HepG2 (cell line): Measurements from ENCODE around the gene POLDIP3. TPM values are rescaled to one million over a fixed set of nuclear protein-coding genes. Genes with fewer than 3 reads are reported as not detected.

Experiments
- BHLHE40 ChIP-seq: IDR thresholded peaks from 2 replicates; pipeline ENCODE4 v1.6.1; 2011; ENCODE audit warnings: low read length, improper control_type of control experiment
- CBX5 ChIP-seq: sonication (generic); formaldehyde crosslinking; IDR thresholded peaks from 2 replicates; pipeline ENCODE4 v1.4.0; 2020; ENCODE audit warnings: missing genetic modification reagents, borderline replicate concordance
- HNRNPL ChIP-seq: fragments of 200-400 bp; formaldehyde crosslinking; IDR thresholded peaks from 2 replicates; pipeline ENCODE4 v1.6.1; 2017; ENCODE audit warnings: mild to moderate bottlenecking, low read depth, low read length
- KLF12 ChIP-seq: sonication (generic); formaldehyde crosslinking; IDR thresholded peaks from 2 replicates; pipeline ENCODE4 v1.4.0; 2020; ENCODE audit warnings: missing genetic modification reagents, borderline replicate concordance
- MAX ChIP-seq: IDR thresholded peaks from 2 replicates; pipeline ENCODE4 v1.6.1; 2012; ENCODE audit warnings: inconsistent platforms
- NFKB2 ChIP-seq: sonication (generic); formaldehyde crosslinking; IDR thresholded peaks from 2 replicates; pipeline ENCODE4 v1.4.0; 2020; ENCODE audit warnings: missing genetic modification reagents, borderline replicate concordance
- NR1H2 ChIP-seq: sonication (generic); formaldehyde crosslinking; IDR thresholded peaks from 2 replicates; pipeline ENCODE4 v1.8.1; 2022; ENCODE audit warnings: low read depth, missing genetic modification reagents, borderline replicate concordance
- RORA ChIP-seq: sonication (generic); formaldehyde crosslinking; IDR thresholded peaks from 2 replicates; pipeline ENCODE4 v1.5.0; 2020; ENCODE audit warnings: mild to moderate bottlenecking, missing genetic modification reagents, moderate library complexity
- SNRNP70 ChIP-seq: fragments of 200-400 bp; formaldehyde crosslinking; IDR thresholded peaks from 2 replicates; pipeline ENCODE4 v1.6.1; 2017; ENCODE audit warnings: mild to moderate bottlenecking, low read depth, low read length, moderate library complexity
- SRY ChIP-seq: sonication (generic); formaldehyde crosslinking; IDR thresholded peaks from 2 replicates; pipeline ENCODE4 v1.8.0; 2022; ENCODE audit warnings: mild to moderate bottlenecking, missing genetic modification reagents
- TOPORS ChIP-seq: sonication (generic); formaldehyde crosslinking; IDR thresholded peaks from 2 replicates; pipeline ENCODE4 v1.8.0; 2023; ENCODE audit warnings: mild to moderate bottlenecking, missing genetic modification reagents
- ZBTB10 ChIP-seq: sonication (generic); formaldehyde crosslinking; IDR thresholded peaks from 2 replicates; pipeline ENCODE4 v1.4.0; 2020; ENCODE audit warnings: missing genetic modification reagents, borderline replicate concordance
- ZBTB34 ChIP-seq: sonication (generic); formaldehyde crosslinking; IDR thresholded peaks from 2 replicates; pipeline ENCODE4 v1.8.0; 2022; ENCODE audit warnings: mild to moderate bottlenecking, missing genetic modification reagents
- ZFP36L2 ChIP-seq: sonication (generic); formaldehyde crosslinking; IDR thresholded peaks from 2 replicates; pipeline ENCODE4 v1.4.0; 2020; ENCODE audit warnings: missing genetic modification reagents
- ZMYM3 ChIP-seq: sonication (generic); formaldehyde crosslinking; IDR thresholded peaks from 2 replicates; pipeline ENCODE4 v1.5.1; 2020; ENCODE audit warnings: mild to moderate bottlenecking, missing genetic modification reagents
- ZNF124 ChIP-seq: sonication (generic); formaldehyde crosslinking; IDR thresholded peaks from 2 replicates; pipeline ENCODE4 v1.4.0; 2020; ENCODE audit warnings: missing genetic modification reagents
- ZNF652 ChIP-seq: IDR thresholded peaks from 2 replicates; pipeline ENCODE4 v1.6.1; 2016; ENCODE audit warnings: low read depth, borderline replicate concordance
- ZNF773 ChIP-seq: sonication (generic); formaldehyde crosslinking; IDR thresholded peaks from 2 replicates; pipeline ENCODE4 v1.4.0; 2020; ENCODE audit warnings: missing genetic modification reagents, borderline replicate concordance
- ZNF777 ChIP-seq: sonication (generic); formaldehyde crosslinking; IDR thresholded peaks from 2 replicates; pipeline ENCODE4 v1.4.0; 2020; ENCODE audit warnings: missing genetic modification reagents
- ZNF800 ChIP-seq: sonication (generic); formaldehyde crosslinking; IDR thresholded peaks from 2 replicates; pipeline ENCODE4 v1.4.0; 2020; ENCODE audit warnings: missing genetic modification reagents
- ZNF879 ChIP-seq: sonication (generic); formaldehyde crosslinking; IDR thresholded peaks from 2 replicates; pipeline ENCODE4 v1.8.1; 2023; ENCODE audit warnings: missing genetic modification reagents
- ZNF891 ChIP-seq: sonication (generic); formaldehyde crosslinking; IDR thresholded peaks from 2 replicates; pipeline ENCODE4 v1.5.0; 2020; ENCODE audit warnings: mild to moderate bottlenecking, missing genetic modification reagents
- polyA plus RNA-seq, 8 experiments: library from polyadenylated mRNA; depleted of rRNA in 3 of 8; stranded (reverse) in 7 of 8; unstranded in 1 of 8; fragments of >200 nt; fragmentation: Illumina TruSeq in 4 of 8; extraction: Trizol in 4 of 8; gene quantifications; 2 replicates each; pipeline versions ENCODE4 v1.2.1 to v1.2.3, GENCODE V29; 2011 to 2016; ENCODE audit warnings: low read depth in 4 of 8, missing spikeins in 1 of 8, mixed read lengths in 1 of 8; ENCODE audit not compliant: insufficient read depth in 1 of 8
- total RNA-seq, 5 experiments: library from RNA; depleted of rRNA; stranded (reverse); fragments of >200 nt; fragmentation: Illumina TruSeq; extraction: Trizol; gene quantifications; 2 replicates each; pipeline ENCODE4 v1.2.3, GENCODE V29; 2016; ENCODE audit warnings: low read depth in 1 of 5
- TF ChIP-seq, protein P1 (sequence below): sonication (generic); formaldehyde crosslinking; IDR thresholded peaks from 2 replicates; pipeline ENCODE4 v1.5.1; 2020; ENCODE audit warnings: mild to moderate bottlenecking, moderate library complexity, missing genetic modification reagents

Gene POLDIP3
- total and polyA plus RNA-seq, 2 of the 13 experiments (the other 11 are each of a cell fraction or from before 2014, with no cell fraction given) = 45.8 to 47.4 TPM

DNA sequence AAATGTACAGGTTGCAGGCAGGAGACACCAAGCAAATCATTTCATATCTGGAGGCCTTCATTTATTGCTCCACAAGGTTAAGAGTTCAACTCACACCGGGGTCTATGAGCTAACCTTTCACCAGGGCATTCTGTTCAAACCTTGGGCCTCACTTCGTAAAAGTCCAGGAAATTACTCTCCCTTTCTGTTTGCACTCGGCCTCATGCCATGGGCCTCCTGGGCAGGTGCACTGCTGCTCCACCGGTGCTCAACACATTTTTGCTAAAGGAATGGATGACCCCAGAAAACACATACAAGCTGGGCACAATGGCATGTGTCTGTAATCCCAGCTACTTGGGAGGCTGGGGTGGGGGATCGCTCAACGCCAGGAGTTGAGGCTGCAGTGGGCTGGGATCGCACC is 78.5 kb downstream of the POLDIP3 start (continued):
- TF ChIP-seq ZBTB10 (CRISPR knock-in tag) (peak; percentile 67; the same call in 1 of the 2 replicates), ZMYM3 (CRISPR knock-in tag) (no peak), NFKB2 (CRISPR knock-in tag) (peak; percentile 79; the same call in 1 of the 2 replicates), RORA (CRISPR knock-in tag) (no peak), ZBTB34 (CRISPR knock-in tag) (no peak), ZNF800 (peak; percentile 70; the same call in 1 of the 2 replicates), ZNF652 (CRISPR knock-in tag) (no peak), BHLHE40 (no peak), HNRNPL (no peak), KLF12 (CRISPR knock-in tag) (peak; percentile 50; the same call in 1 of the 2 replicates), ZFP36L2 (CRISPR knock-in tag) (no peak), ZNF879 (no peak), MAX (peak; percentile 97), ZNF891 (CRISPR knock-in tag) (no peak), SNRNP70 (no peak), TOPORS (CRISPR knock-in tag) (no peak), CBX5 (CRISPR knock-in tag) (no peak), ZNF777 (CRISPR knock-in tag) (no peak), SRY (CRISPR knock-in tag) (peak; percentile 55; the same call in 1 of the 2 replicates), ZNF773 (CRISPR knock-in tag) (0 out of 2 replicates have a peak, but pooled peaks have one; percentile 30), NR1H2 (no peak; the same call in 1 of the 2 replicates), ZNF124 (CRISPR knock-in tag) (no peak)
- TF ChIP-seq, protein P1, sequence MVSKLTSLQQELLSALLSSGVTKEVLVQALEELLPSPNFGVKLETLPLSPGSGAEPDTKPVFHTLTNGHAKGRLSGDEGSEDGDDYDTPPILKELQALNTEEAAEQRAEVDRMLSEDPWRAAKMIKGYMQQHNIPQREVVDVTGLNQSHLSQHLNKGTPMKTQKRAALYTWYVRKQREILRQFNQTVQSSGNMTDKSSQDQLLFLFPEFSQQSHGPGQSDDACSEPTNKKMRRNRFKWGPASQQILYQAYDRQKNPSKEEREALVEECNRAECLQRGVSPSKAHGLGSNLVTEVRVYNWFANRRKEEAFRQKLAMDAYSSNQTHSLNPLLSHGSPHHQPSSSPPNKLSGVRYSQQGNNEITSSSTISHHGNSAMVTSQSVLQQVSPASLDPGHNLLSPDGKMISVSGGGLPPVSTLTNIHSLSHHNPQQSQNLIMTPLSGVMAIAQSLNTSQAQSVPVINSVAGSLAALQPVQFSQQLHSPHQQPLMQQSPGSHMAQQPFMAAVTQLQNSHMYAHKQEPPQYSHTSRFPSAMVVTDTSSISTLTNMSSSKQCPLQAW (CRISPR knock-in tag) = no peak
